HepG2 (cell line): ENCODE data around the gene AMBRA1. TPM values are rescaled to one million over a fixed set of nuclear protein-coding genes. Genes with fewer than 3 reads are reported as not detected.

Experiments used
- ATAC-seq: fragments of 200-7000 bp; cut with Tn5 transposase; 3 replicates; pipeline ENCODE4 v1.9.1; 2020; ENCODE audit warnings: mild to moderate bottlenecking, moderate library complexity
- BruUV-seq: library from RNA; stranded (reverse); fragments of 400-500 nt; replicated peaks from 2 replicates; lab custom pipeline; 2021; lab: Mats Ljungman, UMichigan
- CTCF ChIA-PET: fragments of 300-600 bp; formaldehyde crosslinking; extraction: SDS; loops from one replicate; lab custom pipeline; 2021; ENCODE audit warnings: low total read pairs, inconsistent platforms, low intra/inter-chr PET ratio; lab: Yijun Ruan, JAX
- POLR2A ChIA-PET: fragments of 350-600 bp; sonication (Branson Sonifier 250); formaldehyde crosslinking; loops from one replicate; lab custom pipeline; 2020; ENCODE audit warnings: antibody characterized with exemption, inconsistent platforms; lab: Yijun Ruan, JAX
- DNase-seq: peaks from one replicate; pipeline ENCODE4 v3.0.0-alpha.2; 2015; ENCODE audit warnings: low spot score
- FAIRE-seq: peaks from 3 replicates; lab custom pipeline; 2011; peaks lifted over from hg19 to GRCh38; lab: Jason Lieb, UNC
- H2AFZ ChIP-seq: one replicate; pipeline ENCODE4 v1.6.1; 2011; ENCODE audit warnings: low read length, inconsistent platforms
- H3K27ac ChIP-seq: fragments of 300-600 bp; 3 replicates; pipeline ENCODE4 v1.8.0; 2011; ENCODE audit warnings: mixed run types, mild to moderate bottlenecking, mixed read lengths, low read length, inconsistent platforms; ENCODE audit not compliant: insufficient read depth; ENCODE audit errors: extremely low read length
- H3K27me3 ChIP-seq, 2 experiments: fragments of 200-600 bp in 1 of 2; 2 replicates in 1 of 2; 3 replicates in 1 of 2; pipeline versions ENCODE4 v1.6.0 to v1.8.0; 2011; ENCODE audit warnings: low read length in 2 of 2, mild to moderate bottlenecking in 2 of 2, moderate library complexity in 2 of 2, inconsistent platforms in 1 of 2; ENCODE audit not compliant: insufficient read depth in 2 of 2, control insufficient read depth in 1 of 2
- H3K36me3 ChIP-seq, 2 experiments: fragments of 200-600 bp in 1 of 2; replicated peaks in 1 of 2; 2 replicates in 1 of 2; 3 replicates in 1 of 2; pipeline versions ENCODE4 v1.5.1 to v1.8.0; 2011; ENCODE audit warnings: low read length in 2 of 2, inconsistent platforms in 1 of 2; ENCODE audit not compliant: insufficient read depth in 2 of 2, control insufficient read depth in 1 of 2
- H3K4me1 ChIP-seq: 2 replicates; pipeline ENCODE4 v1.5.1; 2012; ENCODE audit warnings: low read length, inconsistent platforms; ENCODE audit not compliant: insufficient read depth
- H3K4me2 ChIP-seq: 2 replicates; pipeline ENCODE4 v1.6.0; 2011; ENCODE audit warnings: low read depth, low read length, inconsistent platforms
- H3K4me3 ChIP-seq, 3 experiments: fragments of 200-600 bp in 1 of 3; sonication (generic), shearing (Covaris generic) in 1 of 3; replicated peaks in 1 of 3; 2 replicates each; pipeline ENCODE4 v1.5.1; 2011 to 2016; ENCODE audit warnings: low read length in 3 of 3, inconsistent platforms in 2 of 3, low read depth in 2 of 3, mild to moderate bottlenecking in 2 of 3, control low read depth in 1 of 3, mixed read lengths in 1 of 3; ENCODE audit not compliant: insufficient read depth in 1 of 3
- H3K79me2 ChIP-seq: one replicate; pipeline ENCODE4 v1.6.1; 2011; ENCODE audit warnings: low read length, inconsistent platforms; ENCODE audit not compliant: insufficient read depth
- H3K9ac ChIP-seq: 2 replicates; pipeline ENCODE4 v1.6.0; 2011; ENCODE audit warnings: mild to moderate bottlenecking, low read depth, low read length, inconsistent platforms; ENCODE audit not compliant: insufficient read depth
- H3K9me3 ChIP-seq: 2 replicates; pipeline ENCODE4 v1.5.1; 2012; ENCODE audit warnings: mild to moderate bottlenecking, low read length
- H4K20me1 ChIP-seq: 2 replicates; pipeline ENCODE4 v1.6.0; 2011; ENCODE audit warnings: inconsistent platforms, mild to moderate bottlenecking, low read length, moderate library complexity; ENCODE audit not compliant: insufficient read depth
- FUBP1 ChIP-seq: sonication (generic); formaldehyde crosslinking; IDR thresholded peaks from 2 replicates; pipeline ENCODE4 v1.5.1; 2020; ENCODE audit warnings: missing genetic modification reagents, mild to moderate bottlenecking, borderline replicate concordance
- GABPB1 ChIP-seq: IDR thresholded peaks from 2 replicates; pipeline ENCODE4 v1.6.1; 2016; ENCODE audit warnings: mild to moderate bottlenecking, missing genetic modification reagents, moderate library complexity, missing compliant biosample characterization
- HNRNPK ChIP-seq: fragments of 200-400 bp; formaldehyde crosslinking; IDR thresholded peaks from 2 replicates; pipeline ENCODE4 v1.6.1; 2018; ENCODE audit warnings: low read length, low read depth, moderate library complexity, mild to moderate bottlenecking; ENCODE audit not compliant: poor library complexity, severe bottlenecking
- MBNL3 ChIP-seq: fragments of 250-450 bp; sonication (Bioruptor Pico); conservative IDR thresholded peaks from 2 replicates; pipeline ENCODE4 v1.8.0; 2022; ENCODE audit warnings: mild to moderate bottlenecking, inconsistent platforms
- MTF2 ChIP-seq: sonication (generic); formaldehyde crosslinking; IDR thresholded peaks from 2 replicates; pipeline ENCODE4 v1.5.0; 2020; ENCODE audit warnings: missing genetic modification reagents, borderline replicate concordance
- ZNF225 ChIP-seq: sonication (generic); formaldehyde crosslinking; IDR thresholded peaks from 2 replicates; pipeline ENCODE4 v1.4.0; 2020; ENCODE audit warnings: mild to moderate bottlenecking, missing genetic modification reagents
- ZNF777 ChIP-seq: sonication (generic); formaldehyde crosslinking; IDR thresholded peaks from 2 replicates; pipeline ENCODE4 v1.4.0; 2020; ENCODE audit warnings: missing genetic modification reagents
- WGBS: methylation state at CpG from one replicate; pipeline ENCODE4 v1.1.6; 2017; ENCODE audit warnings: low lambda C conversion rate; 5-methylcytosine and 5-hydroxymethylcytosine counted together
- in situ Hi-C: cut with HindIII; loops from 2 replicates; pipeline ENCODE4 v1.10.0; 2017; ENCODE audit warnings: low pct_unique_long_range_greater_than_20kb; ENCODE audit not compliant: extremely low pct_ligation_motif_present
- intact Hi-C: fragments of 100-400 bp; cut with micrococcal nuclease; formaldehyde crosslinking; loops from one replicate; pipeline ENCODE4 v1.10.0; 2022; ENCODE audit not compliant: unreplicated experiment
- polyA plus RNA-seq, 8 experiments: library from polyadenylated mRNA; depleted of rRNA in 3 of 8; stranded (reverse) in 7 of 8; unstranded in 1 of 8; fragments of >200 nt; fragmentation: Illumina TruSeq in 4 of 8; extraction: Trizol in 4 of 8; gene quantifications; 2 replicates each; pipeline versions ENCODE4 v1.2.1 to v1.2.3, GENCODE V29; 2011 to 2016; ENCODE audit warnings: low read depth in 4 of 8, missing spikeins in 1 of 8, mixed read lengths in 1 of 8; ENCODE audit not compliant: insufficient read depth in 1 of 8
- total RNA-seq, 5 experiments: library from RNA; depleted of rRNA; stranded (reverse); fragments of >200 nt; fragmentation: Illumina TruSeq; extraction: Trizol; gene quantifications; 2 replicates each; pipeline ENCODE4 v1.2.3, GENCODE V29; 2016; ENCODE audit warnings: low read depth in 1 of 5

The AMBRA1 gene
- total and polyA plus RNA-seq, 2 of the 13 experiments (the other 11 are each of a cell fraction or from before 2014, with no cell fraction given): 15.7 to 26.0 TPM

- Histone ChIP-seq H3K27me3 (peaks cover 13 to 36% of the 10 kb centered on the region in 2 experiments), H3K36me3 (peaks cover 0 to under 1% of the 10 kb centered on the region in 2 experiments; a peak in 1 of 5 replicates), H3K9ac (no peak overlapping the region), H3K4me1 (peaks cover 53% of the 10 kb centered on the region), H3K4me2 (peak overlapping the region; percentile 73), H3K79me2 (no peaks in the 10 kb centered on the region), H4K20me1 (peaks cover 15% of the 10 kb centered on the region), H3K4me3 (peak overlapping the region; percentile 41 to 82 (median 58); a peak in 4 of 6 replicates), H3K27ac (no peak overlapping the region), H2AFZ (no peak overlapping the region), H3K9me3 (no peaks in the 10 kb centered on the region)
- in situ Hi-C loops: no loop called here
- TF ChIP-seq HNRNPK (peak; percentile 27), MTF2 (no peak), MBNL3 (CRISPR knock-in tag) (no peak), ZNF225 (CRISPR knock-in tag) (no peak), GABPB1 (0 out of 2 replicates have a peak, but pooled peaks have one; percentile 1), FUBP1 (no peak), ZNF777 (peak; percentile 69; the same call in 1 of the 2 replicates)
- ChIA-PET POLR2A (interaction anchor here (1.6 to 2.0 kb wide), 2 partner anchors 8 to 163 kb away, joined by 5 to 9 read pairs; no protein-coding TSS in a partner anchor), CTCF (no interaction called here)
- WGBS: 0% methylated on average over 3 of the region's 31 CpGs
- DNase-seq (no peak), ATAC-seq (no peak), FAIRE-seq (no peak)
- no TSS peak for BruUV-seq
- intact Hi-C loops: no loop called here
These were observed 202.6 kb downstream of the AMBRA1 start for GRCh38 chr11:46391186-46391577.
